HG03060 (cell line): ENCODE measurements around the gene PNISR.

Experiments
- ATAC-seq: cut with Tn5 transposase; IDR thresholded peaks from one replicate; pipeline ENCODE4 v1.9.1; 2021; ENCODE audit warnings: low read depth, moderate number of reproducible peaks; ENCODE audit not compliant: unreplicated experiment

Gene PNISR

GRCh38 chr6:99412065-99412464 lies 13.0 kb downstream of the PNISR start:
- ATAC-seq = no peak

- no peak for ATAC-seq
Measured at GRCh38 chr6:99409672-99410071, 15.4 kb downstream of the PNISR start.

DNA sequence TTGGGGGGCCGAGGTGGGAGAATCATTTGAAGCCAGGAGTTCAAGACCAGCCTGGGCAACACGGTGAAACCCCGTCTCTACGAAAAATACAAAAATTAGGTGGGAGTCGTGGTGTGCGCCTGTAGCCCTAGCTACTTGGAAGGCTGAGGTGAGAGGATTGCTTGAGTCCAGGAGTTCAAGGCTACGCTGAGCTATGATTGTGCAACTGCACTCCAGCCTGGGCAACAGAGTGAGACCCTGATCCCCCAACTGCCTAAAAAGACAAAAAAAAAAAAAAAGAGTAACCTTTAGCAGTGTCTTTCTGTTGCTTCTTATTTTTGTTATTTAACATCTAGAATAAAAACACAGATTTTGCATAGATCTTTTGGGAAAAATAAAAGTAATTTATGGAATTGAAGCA lies 18.0 kb downstream of the PNISR start:
- no peak for ATAC-seq

GRCh38 chr6:99402448-99402847 lies 22.7 kb downstream of the PNISR start:
- no peak for ATAC-seq

GRCh38 chr6:99397287-99397686 lies 27.8 kb downstream of the PNISR start:
- no peak for ATAC-seq

DNA sequence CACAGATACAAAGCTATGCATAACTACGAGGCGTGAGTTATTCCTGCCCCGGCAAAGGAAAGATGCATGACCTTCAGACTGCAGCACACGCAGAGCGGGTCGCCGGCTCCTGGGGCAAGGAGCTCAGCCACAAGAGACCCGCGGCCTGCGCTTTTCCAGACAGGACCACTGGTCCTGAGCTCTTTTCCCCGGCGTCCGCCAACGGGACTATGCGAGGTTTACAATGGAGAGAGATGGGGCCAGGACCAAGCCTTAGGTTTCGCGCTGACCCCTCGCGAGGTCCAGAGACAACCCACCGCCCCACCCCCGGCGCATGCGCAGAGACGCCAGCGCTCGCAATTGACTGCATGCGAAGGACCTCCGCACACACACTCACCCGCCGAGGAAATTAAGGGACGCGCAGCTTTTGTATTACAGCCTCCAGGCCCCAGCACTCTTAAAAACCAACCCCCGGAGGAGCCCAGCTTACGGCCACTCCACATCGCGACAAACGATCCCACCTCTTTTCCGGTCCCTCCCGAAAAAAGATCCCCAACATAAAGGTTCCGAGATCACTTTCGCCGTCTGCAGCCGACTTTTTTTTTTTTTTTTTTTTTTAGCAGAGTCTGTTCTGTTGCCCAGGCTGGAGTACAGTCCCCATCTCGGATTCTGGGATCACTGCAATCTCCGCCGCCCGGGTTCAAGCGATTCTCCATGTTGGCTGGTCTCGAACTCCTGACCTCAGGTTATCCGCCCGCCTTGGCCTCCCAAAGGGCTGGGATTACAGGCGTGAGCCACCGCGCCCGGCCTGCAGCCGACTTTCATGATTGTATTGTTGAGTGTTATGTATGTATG lies 31.2 kb downstream of the PNISR start, which contains the start of gene COQ3:
TSS of gene COQ3 (minus strand) at position 498 of the 834 bp plus-strand sequence. CDS start at position 482, 16 bp downstream.
- ATAC-seq = peak; percentile 61

GRCh38 chr6:99393366-99393697 lies 31.8 kb downstream of the PNISR start:
- peak; percentile 18 for ATAC-seq

DNA sequence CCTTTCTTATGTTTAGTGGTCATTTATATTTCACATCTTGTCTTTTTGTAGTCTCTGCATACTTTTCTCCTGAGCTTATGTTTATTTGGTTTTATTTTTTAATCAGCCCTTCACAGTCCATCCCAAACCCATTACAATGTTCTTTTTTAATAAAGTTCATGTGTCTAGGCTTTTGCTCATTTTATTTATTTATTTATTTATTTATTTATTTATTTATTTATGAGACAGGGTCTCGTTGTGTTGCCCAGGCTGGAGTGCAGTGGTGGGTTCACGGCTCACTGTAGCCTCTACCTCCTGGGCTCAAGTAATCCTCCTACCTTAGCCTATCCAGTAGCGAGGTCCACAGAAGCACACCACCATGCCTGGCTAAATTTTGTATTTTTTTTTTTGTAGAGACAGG lies 34.2 kb downstream of the PNISR start:
- no peak for ATAC-seq

DNA sequence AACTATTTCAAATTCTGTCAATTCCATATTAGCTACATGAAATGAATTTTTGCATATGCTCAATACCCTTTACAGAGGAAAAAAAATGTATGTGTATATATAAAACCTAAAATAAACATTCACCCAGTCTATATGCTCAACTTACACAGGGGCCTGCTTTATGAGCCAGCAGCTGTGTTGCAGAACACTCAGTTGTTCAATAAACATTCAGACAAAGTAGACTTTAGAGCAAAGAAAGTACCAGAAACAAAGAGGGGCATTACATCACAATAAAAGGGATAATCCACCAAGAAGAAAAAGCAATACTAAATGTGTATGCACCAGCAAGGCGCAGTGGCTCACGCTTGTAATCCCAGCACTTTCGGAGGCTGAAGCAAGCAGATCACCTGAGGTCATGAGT lies 40.6 kb downstream of the PNISR start:
- ATAC-seq = no peak

DNA sequence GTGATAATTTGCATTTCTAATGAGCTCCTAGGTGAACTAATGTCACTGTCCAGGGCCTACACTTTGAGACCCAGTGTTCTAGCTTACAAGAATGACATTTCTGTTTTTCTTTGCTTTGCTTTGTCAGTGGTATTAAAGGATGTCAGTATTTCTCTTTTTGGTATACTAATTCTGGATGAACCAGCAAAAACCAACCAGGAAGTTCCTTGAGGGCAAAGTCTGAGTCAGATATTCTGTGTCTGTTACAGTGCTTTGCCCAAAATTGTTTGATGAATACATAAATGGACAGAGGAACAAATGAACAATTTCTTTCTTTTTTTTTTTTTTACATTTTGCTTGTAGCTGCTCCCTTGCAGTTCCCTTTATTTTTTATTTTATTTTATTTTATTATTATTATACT lies 46.5 kb downstream of the PNISR start:
- ATAC-seq = no peak

- ATAC-seq = no peak
Measured at GRCh38 chr6:99369533-99369932, 55.6 kb downstream of the PNISR start.

GRCh38 chr6:99366852-99367251 lies 58.3 kb downstream of the PNISR start:
- ATAC-seq = no peak

GRCh38 chr6:99364026-99364425 lies 61.1 kb downstream of the PNISR start:
- peak; percentile 58 for ATAC-seq

DNA sequence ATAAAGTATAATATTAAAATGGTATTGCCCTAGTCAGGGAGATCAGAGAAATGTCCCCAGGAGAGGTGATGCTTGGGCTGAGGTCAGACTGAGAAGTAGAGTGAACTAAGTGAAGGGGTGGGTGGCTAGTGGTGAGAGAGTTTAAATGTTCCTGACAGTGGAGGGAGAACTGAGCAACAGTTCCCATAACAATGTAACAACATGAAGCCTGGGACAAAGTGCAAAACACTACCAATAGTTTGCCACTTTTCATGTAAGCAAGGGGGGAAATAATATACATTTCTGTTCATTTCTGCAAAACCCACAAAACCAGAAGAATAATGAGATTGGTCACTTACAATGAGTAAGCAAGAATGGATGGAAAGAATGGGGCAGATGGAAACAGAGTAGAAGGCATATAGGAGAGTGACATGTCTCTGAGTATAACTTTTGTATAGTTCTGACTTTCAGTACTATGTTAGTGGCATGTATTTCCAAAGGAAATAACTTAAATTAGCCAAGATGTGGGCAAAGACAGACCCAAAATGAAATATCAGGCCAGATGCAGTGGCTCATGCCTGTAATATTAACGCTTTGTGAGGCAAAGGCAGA lies 62.3 kb downstream of the PNISR start:
- no peak for ATAC-seq

DNA sequence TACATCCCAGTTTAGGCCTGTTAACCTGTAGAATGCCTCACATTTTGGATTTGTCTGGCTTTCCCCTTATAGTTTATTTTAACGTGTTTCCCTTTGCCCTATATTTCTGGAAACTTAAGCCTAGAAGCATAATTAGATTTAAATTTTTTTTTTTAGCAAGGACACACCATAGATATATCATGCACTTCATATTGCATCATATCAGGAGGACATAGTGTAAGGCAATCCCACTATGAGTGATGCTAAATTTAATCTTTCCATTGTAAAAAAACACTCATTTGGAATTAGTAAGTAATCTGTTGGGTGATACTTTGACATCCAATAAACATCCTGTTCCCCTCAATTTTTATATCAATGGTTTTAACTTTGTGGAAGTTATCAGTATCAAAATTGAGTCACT lies 65.3 kb downstream of the PNISR start:
- ATAC-seq = no peak

DNA sequence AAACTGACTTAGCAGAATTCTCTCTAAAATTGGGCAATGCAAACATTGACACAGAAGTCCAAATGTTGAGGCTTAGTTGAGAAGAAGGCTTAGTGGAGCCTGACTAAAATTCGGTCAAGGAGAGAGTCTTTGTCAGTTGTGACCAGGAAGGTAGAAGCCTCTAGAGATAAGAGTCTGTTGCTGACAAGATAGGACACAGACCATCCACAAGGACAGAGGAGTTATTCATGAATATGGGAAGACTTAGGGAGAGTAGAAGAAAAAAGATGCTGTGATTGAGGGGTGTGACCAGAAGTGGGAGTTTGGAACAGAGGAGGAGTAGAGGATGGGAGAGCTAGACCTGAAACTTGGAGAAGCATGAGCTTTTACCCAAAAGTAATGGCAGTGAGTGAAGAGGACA lies 68.5 kb downstream of the PNISR start:
- ATAC-seq = no peak

GRCh38 chr6:99354983-99355382 lies 70.1 kb downstream of the PNISR start:
- no peak for ATAC-seq

DNA sequence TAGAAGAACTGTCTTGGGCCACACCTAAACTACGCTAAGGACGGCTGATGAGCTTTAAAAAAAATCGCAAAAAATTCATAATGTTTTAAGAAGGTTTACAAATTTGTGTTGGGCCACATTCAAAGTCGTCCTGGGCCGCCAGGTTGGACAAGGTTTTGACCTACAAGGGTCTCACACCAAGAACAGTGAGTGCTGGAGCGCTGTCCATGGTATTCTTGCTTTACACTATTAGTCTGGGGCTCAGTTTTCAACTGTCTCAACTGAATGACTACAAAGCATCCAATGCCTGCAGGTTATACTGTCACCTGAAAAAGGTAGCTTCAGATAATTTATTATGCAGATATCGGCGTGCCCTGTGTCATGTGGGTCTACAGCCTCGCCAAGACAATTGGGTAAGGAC lies 72.0 kb downstream of the PNISR start:
- no peak for ATAC-seq

DNA sequence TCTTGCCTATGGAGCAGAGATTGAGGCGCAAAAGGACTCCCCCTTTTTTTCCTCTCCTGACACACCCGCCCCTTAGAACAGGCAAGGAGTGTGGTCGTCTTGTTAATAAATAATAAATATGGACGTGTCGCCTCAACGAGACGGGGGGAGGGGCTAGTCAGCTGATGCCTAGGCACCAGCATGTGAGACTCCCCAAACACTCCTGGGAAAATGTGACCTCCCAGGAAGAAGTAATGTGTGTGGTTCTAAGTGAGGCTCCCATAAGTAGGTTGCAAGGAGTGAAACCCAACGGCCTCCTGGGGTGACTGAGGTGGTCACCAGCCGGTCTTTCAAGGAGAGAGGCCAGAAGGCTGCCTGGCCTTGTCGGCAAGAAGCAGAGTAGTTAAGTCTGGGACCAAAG lies 74.5 kb downstream of the PNISR start:
- no peak for ATAC-seq

DNA sequence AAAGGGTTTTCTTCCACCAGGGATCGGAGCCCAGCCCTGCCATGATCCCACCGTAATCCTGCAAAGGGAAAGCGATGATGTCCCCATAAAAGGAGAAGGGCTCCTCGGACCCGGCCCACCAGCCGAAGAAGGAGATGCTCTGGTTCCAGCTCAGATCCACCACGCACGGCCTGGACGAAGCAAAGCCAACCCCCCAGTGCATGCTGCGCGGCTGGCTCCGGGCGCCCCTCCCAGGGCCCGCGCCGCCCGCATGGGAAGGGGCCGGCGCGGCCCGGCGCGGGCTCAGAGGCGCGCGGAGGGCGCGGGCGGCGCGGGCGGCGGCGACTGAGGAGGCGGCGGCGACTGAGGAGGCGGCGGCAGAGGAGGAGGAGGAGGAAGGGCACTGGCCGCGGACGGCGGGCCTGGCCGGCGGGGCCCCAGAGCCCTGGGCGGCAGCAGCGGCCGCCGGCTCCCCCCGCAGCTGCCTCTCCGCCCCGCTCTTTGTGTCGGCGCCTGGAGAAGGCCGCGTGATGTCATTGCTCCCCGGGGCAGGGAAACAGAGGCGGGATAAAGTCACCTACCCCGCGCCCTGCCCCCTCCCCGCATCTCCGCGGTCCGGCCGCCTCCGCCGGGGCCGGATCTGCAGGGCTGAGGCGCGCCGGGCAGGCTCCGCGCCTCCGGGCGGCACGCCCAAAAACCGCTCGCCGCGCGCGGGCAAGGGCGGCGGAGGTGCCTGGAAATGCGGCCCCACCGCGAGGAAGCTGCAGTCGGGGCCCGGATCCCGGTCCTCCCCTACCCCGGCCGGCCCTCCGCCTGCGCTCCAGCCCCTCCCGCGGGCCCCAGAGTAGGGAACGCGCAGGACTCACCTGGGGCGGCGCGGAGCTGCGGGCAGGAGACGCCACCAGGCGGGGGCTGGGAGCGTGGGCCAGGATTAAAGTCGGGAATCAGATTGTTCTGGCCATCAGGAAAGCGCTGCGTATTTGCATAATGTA lies 75.7 kb downstream of the PNISR start, which contains the start of gene FAXC:
TSS of gene FAXC (minus strand) at position 504 of the 971 bp plus-strand sequence. CDS start at position 202, 302 bp downstream.
- ATAC-seq = no peak
